NCI-H1092 (cell line): ENCODE measurements around the gene FAM209A.
"Not testable (repeated sequence)": the region's sequence is repeated elsewhere in the genome, so short reads cannot be mapped to it uniquely, and the experiment has no call there.

ENCODE experiments used
- DNase-seq: peaks from one replicate; lab custom pipeline; 2025; lab: John Stamatoyannopoulos, UW

FAM209A gene

GRCh38 chr20:56524444-56524843 lies at the start of gene FAM209A:
FAM209A (plus strand) TSS chr20:56524744; CDS start chr20:56524809, 65 bp downstream.
- not testable (repeated sequence) for DNase-seq

GRCh38 chr20:56483970-56484369 lies 40.6 kb upstream of the FAM209A start:
- no peak for DNase-seq

GRCh38 chr20:56487216-56487615 lies 37.3 kb upstream of the FAM209A start:
- DNase-seq = no peak

GRCh38 chr20:56488566-56488965 lies 36.0 kb upstream of the FAM209A start:
- no peak for DNase-seq

GRCh38 chr20:56501116-56501515 lies 23.4 kb upstream of the FAM209A start:
- DNase-seq = no peak

GRCh38 chr20:56503916-56504315 lies 20.6 kb upstream of the FAM209A start:
- no peak for DNase-seq

- no peak for DNase-seq
Measured at GRCh38 chr20:56504373-56505005, 20.1 kb upstream of the FAM209A start.

- no peak for DNase-seq
Measured at GRCh38 chr20:56506103-56506502, 18.4 kb upstream of the FAM209A start.

GRCh38 chr20:56511926-56512325 lies 12.6 kb upstream of the FAM209A start:
- DNase-seq = no peak

- no peak for DNase-seq
Measured at GRCh38 chr20:56513161-56514150, 11.1 kb upstream of the FAM209A start.

GRCh38 chr20:56516631-56517030 lies 7.9 kb upstream of the FAM209A start:
- no peak for DNase-seq

- DNase-seq = no peak
Measured at GRCh38 chr20:56517211-56517610, 7.3 kb upstream of the FAM209A start.

GRCh38 chr20:56517641-56518040 lies 6.9 kb upstream of the FAM209A start:
- DNase-seq = no peak

- DNase-seq = no peak
Measured at GRCh38 chr20:56518126-56518525, 6.4 kb upstream of the FAM209A start.

- no peak for DNase-seq
Measured at GRCh38 chr20:56518721-56519398, 5.7 kb upstream of the FAM209A start.

GRCh38 chr20:56519551-56519950 lies 5.0 kb upstream of the FAM209A start:
- DNase-seq = no peak

- DNase-seq = no peak
Measured at GRCh38 chr20:56520180-56520579, 4.4 kb upstream of the FAM209A start.

GRCh38 chr20:56520746-56521354 lies 3.7 kb upstream of the FAM209A start:
- DNase-seq = not testable (repeated sequence)

GRCh38 chr20:56522311-56522710 lies 2.2 kb upstream of the FAM209A start:
- DNase-seq = no peak

- no peak for DNase-seq
Measured at GRCh38 chr20:56527521-56527920, 3.0 kb downstream of the FAM209A start.

- not testable (repeated sequence) for DNase-seq
Measured at GRCh38 chr20:56532946-56533345, 8.4 kb downstream of the FAM209A start, which contains the start of gene FAM209B. FAM209B (plus strand) TSS chr20:56533246; CDS start chr20:56533342, 96 bp downstream.

- DNase-seq = no peak
Measured at GRCh38 chr20:56537997-56538396, 13.5 kb downstream of the FAM209A start.
